BJ (cell line): ENCODE results near the gene NOD1. TPM values are rescaled to one million over a fixed set of nuclear protein-coding genes. Genes with fewer than 3 reads are reported as not detected.

Experiments used
- CTCF ChIA-PET: fragments of 350-600 bp; formaldehyde crosslinking; extraction: SDS; loops from one replicate; lab custom pipeline; 2021; ENCODE audit warnings: antibody characterized with exemption, inconsistent platforms; lab: Yijun Ruan, JAX
- POLR2A ChIA-PET: fragments of 300-600 bp; sonication (Branson Sonifier 250); formaldehyde crosslinking; extraction: SDS; loops from one replicate; lab custom pipeline; 2021; ENCODE audit warnings: antibody characterized with exemption; lab: Charles Lee
- DNase-seq: peaks from one replicate; pipeline ENCODE4 v3.0.0-alpha.2; 2011; ENCODE audit warnings: low read depth
- H3K27me3 ChIP-seq: 2 replicates; pipeline ENCODE4 v1.6.0; 2011; ENCODE audit warnings: low read length; ENCODE audit not compliant: control insufficient read depth, insufficient read depth
- H3K36me3 ChIP-seq: 2 replicates; pipeline ENCODE4 v1.5.1; 2011; ENCODE audit warnings: low read length; ENCODE audit not compliant: control insufficient read depth, insufficient read depth
- H3K4me3 ChIP-seq: 2 replicates; pipeline ENCODE4 v1.5.1; 2011; ENCODE audit warnings: low read depth, mild to moderate bottlenecking, control low read depth, low read length
- CTCF ChIP-seq: IDR thresholded peaks from 2 replicates; pipeline ENCODE4 v1.5.1; 2011; ENCODE audit warnings: low read depth, mild to moderate bottlenecking, control low read depth, inconsistent platforms, low read length, moderate library complexity; ENCODE audit not compliant: insufficient read depth
- polyA plus RNA-seq: library from polyadenylated mRNA; depleted of rRNA; stranded (reverse); fragments of >200 nt; gene quantifications from 2 replicates; pipeline ENCODE4 v1.2.3, GENCODE V29; 2011

NOD1 gene
- polyA plus RNA-seq, 1 experiment: 3.3 TPM

GRCh38 chr7:30468791-30469190 is 9.8 kb downstream of the NOD1 start:
- H3K27me3 ChIP-seq: no peaks in the 10 kb centered on the region
- no peaks in the 10 kb centered on the region for H3K36me3 ChIP-seq
- no peak for TF ChIP-seq CTCF
- DNase-seq: no peak
- no peak overlapping the region for H3K4me3 ChIP-seq
- CTCF ChIA-PET: interaction anchor here (1.1 to 2.6 kb wide), 6 partner anchors 9 to 193 kb away, joined by 3 to 7 read pairs (median 4); no protein-coding TSS in a partner anchor
- POLR2A ChIA-PET: interaction anchor here (0.8 to 1.2 kb wide), 2 partner anchors 10 kb away, joined by 4 read pairs; partner anchors contain the start of gene NOD1

GRCh38 chr7:30468041-30468440 is 10.5 kb downstream of the NOD1 start:
- TF ChIP-seq CTCF: no peak
- CTCF ChIA-PET: interaction anchor here (2.6 kb wide), 1 partner anchor 9 kb away, joined by 7 read pairs; no protein-coding TSS in a partner anchor

GRCh38 chr7:30467271-30467670 is 11.3 kb downstream of the NOD1 start:
- ChIA-PET POLR2A (no interaction called here), CTCF (interaction anchor here (0.6 to 2.6 kb wide), 2 partner anchors 8 to 38 kb away, joined by 3 to 7 read pairs; no protein-coding TSS in a partner anchor)
- no peak overlapping the region for H3K4me3 ChIP-seq
- no peaks in the 10 kb centered on the region for H3K36me3 ChIP-seq
- no peak for DNase-seq
- no peak for TF ChIP-seq CTCF
- no peaks in the 10 kb centered on the region for H3K27me3 ChIP-seq

More at GRCh38 chr7:30468041-30468440, 10.5 kb downstream of the NOD1 start:
- H3K36me3 ChIP-seq: no peaks in the 10 kb centered on the region
- POLR2A ChIA-PET: no interaction called here
- DNase-seq: no peak
- no peak overlapping the region for H3K4me3 ChIP-seq
- no peaks in the 10 kb centered on the region for H3K27me3 ChIP-seq

- no peaks in the 10 kb centered on the region for H3K36me3 ChIP-seq
- ChIA-PET POLR2A (no interaction called here), CTCF (interaction anchor here (0.9 to 1.2 kb wide), 4 partner anchors 10 to 54 kb away, joined by 3 to 4 read pairs (median 3); no protein-coding TSS in a partner anchor)
- no peak for TF ChIP-seq CTCF
- H3K27me3 ChIP-seq: no peaks in the 10 kb centered on the region
- H3K4me3 ChIP-seq: no peak overlapping the region
- no peak for DNase-seq
These were observed 12.3 kb downstream of the NOD1 start for GRCh38 chr7:30466266-30466665.

- H3K27me3 ChIP-seq: no peaks in the 10 kb centered on the region
- DNase-seq: no peak
- ChIA-PET CTCF (interaction anchor here (0.9 to 1.6 kb wide), 6 partner anchors 10 to 98 kb away, joined by 3 to 5 read pairs (median 3); no protein-coding TSS in a partner anchor), POLR2A (interaction anchor here (0.8 kb wide), 1 partner anchor 12 kb away, joined by 4 read pairs; no protein-coding TSS in a partner anchor)
- H3K4me3 ChIP-seq: no peak overlapping the region
- no peaks in the 10 kb centered on the region for H3K36me3 ChIP-seq
- TF ChIP-seq CTCF: no peak
These were observed 12.8 kb downstream of the NOD1 start for GRCh38 chr7:30465811-30466180.
